Liver (tissue), 3 donors: ENCODE measurements around the gene SH2D5.

ENCODE experiments used
- RAD21 ChIP-seq, 2 donors: IDR thresholded peaks; 2 replicates each; pipeline ENCODE4 v1.6.1; 2016; ENCODE audit warnings: antibody characterized with exemption in 2 of 2, mild to moderate bottlenecking in 2 of 2
- TAF1 ChIP-seq: conservative IDR thresholded peaks from 2 replicates; pipeline ENCODE4 v1.6.1; 2016; ENCODE audit warnings: antibody characterized with exemption, mild to moderate bottlenecking
- YY1 ChIP-seq: IDR thresholded peaks from 2 replicates; pipeline ENCODE4 v1.6.1; 2016; ENCODE audit warnings: antibody characterized with exemption, mild to moderate bottlenecking
- TF ChIP-seq, protein P1 (sequence below): fragments of 150-350 bp; IDR thresholded peaks from 2 replicates; pipeline ENCODE4 v1.5.1; 2017; ENCODE audit warnings: improper control_type of control experiment, low read depth, low read length; ENCODE audit not compliant: missing input control
- donor health status: healthy.
- donor health status: healthy.

DNA sequence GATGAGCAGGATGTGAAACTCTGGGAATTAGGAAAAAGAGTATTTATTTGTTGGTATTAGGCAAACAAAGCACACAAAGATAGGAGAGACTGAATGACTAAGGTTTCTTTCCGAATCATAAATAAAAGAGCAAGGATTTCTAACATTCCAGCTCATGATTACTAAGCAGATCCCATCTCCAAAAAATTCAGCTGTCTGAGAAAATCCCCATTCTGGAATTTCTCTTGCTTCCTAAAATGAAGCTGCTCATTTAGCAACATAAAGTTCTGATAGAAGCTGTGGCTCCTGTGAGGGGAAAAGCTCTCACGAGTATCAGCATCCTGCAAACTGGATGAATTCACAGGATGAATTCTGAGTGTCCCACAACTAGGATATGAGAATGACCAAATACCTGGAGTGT lies 6.7 kb upstream of the SH2D5 start:
- TF ChIP-seq, protein P1, sequence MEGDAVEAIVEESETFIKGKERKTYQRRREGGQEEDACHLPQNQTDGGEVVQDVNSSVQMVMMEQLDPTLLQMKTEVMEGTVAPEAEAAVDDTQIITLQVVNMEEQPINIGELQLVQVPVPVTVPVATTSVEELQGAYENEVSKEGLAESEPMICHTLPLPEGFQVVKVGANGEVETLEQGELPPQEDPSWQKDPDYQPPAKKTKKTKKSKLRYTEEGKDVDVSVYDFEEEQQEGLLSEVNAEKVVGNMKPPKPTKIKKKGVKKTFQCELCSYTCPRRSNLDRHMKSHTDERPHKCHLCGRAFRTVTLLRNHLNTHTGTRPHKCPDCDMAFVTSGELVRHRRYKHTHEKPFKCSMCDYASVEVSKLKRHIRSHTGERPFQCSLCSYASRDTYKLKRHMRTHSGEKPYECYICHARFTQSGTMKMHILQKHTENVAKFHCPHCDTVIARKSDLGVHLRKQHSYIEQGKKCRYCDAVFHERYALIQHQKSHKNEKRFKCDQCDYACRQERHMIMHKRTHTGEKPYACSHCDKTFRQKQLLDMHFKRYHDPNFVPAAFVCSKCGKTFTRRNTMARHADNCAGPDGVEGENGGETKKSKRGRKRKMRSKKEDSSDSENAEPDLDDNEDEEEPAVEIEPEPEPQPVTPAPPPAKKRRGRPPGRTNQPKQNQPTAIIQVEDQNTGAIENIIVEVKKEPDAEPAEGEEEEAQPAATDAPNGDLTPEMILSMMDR, result no peak
- no peak for TF ChIP-seq YY1
- no peak for TF ChIP-seq TAF1
- no peak for TF ChIP-seq RAD21 (IDR thresholded peaks at IDR 0.05)
